Measurements from ENCODE around the gene MINDY1. TPM values are rescaled to one million over a fixed set of nuclear protein-coding genes. Genes with fewer than 3 reads are reported as not detected.

MINDY1 gene
- total RNA-seq, 2 experiments from 2014 or later = 8.5 to 13.8 TPM

- ChIA-PET CTCF (ENCODE audit: unreplicated experiment) (no interaction called here), POLR2A (interaction anchor here (0.6 to 1.9 kb wide), 5 partner anchors 11 to 722 kb away, joined by 3 to 7 read pairs (median 4); partner anchors contain the start of gene MINDY1)
- no peaks in the 10 kb centered on the region for H4K20me1 ChIP-seq (ENCODE audit: insufficient read depth, low read length)
- no peaks in the 10 kb centered on the region for H3K4me1 ChIP-seq (ENCODE audit: insufficient read depth, low read length, poor library complexity, severe bottlenecking)
- H3K4me2 ChIP-seq (ENCODE audit: low read length) = peak overlapping the region; percentile 38
- H2AFZ ChIP-seq (ENCODE audit: low read length) = peak overlapping the region; percentile 45; the same call in 1 of the 2 replicates
- no peaks in the 10 kb centered on the region for H3K79me2 ChIP-seq (ENCODE audit: insufficient read depth, low read depth, low read length)
- intact Hi-C loops (cut with micrococcal nuclease; ENCODE audit: unreplicated experiment) = loop anchor here (2.0 kb wide), 1 partner anchor 17 kb away; no protein-coding TSS in a partner anchor
- no TSS peak for BruUV-seq (replicated peaks)
- no peak overlapping the region for H3K4me3 ChIP-seq (ENCODE audit: low read depth, low read length, poor library complexity, severe bottlenecking)
- no peaks in the 10 kb centered on the region for H3K9me2 ChIP-seq (ENCODE audit: insufficient read depth, low read length)
- no peak for TF ChIP-seq EZH2phosphoT487 (IDR thresholded peaks at IDR 0.05; ENCODE audit: borderline replicate concordance, low read depth, low read length)
- TF ChIP-seq CTCF (conservative IDR thresholded peaks at IDR 0.05; ENCODE audit: low read length) = no peak
- no peaks in the 10 kb centered on the region for H3K36me3 ChIP-seq (ENCODE audit: insufficient read depth, low read length)
- no peak overlapping the region for H3K27ac ChIP-seq (ENCODE audit: low read depth, low read length, poor library complexity, severe bottlenecking)
- DNase-seq (ENCODE audit: low spot score) = no peak
- H3K9me3 ChIP-seq (ENCODE audit: low read length) = no peaks in the 10 kb centered on the region
Observed at GRCh38 chr1:150995460-150995859, 11.2 kb downstream of the MINDY1 start.

- Histone ChIP-seq H3K79me2 (ENCODE audit: insufficient read depth, low read depth, low read length) (no peaks in the 10 kb centered on the region), H3K9me3 (ENCODE audit: low read length) (no peaks in the 10 kb centered on the region), H3K4me2 (ENCODE audit: low read length) (no peak overlapping the region), H3K27ac (ENCODE audit: low read depth, low read length, poor library complexity, severe bottlenecking) (no peak overlapping the region), H4K20me1 (ENCODE audit: insufficient read depth, low read length) (no peaks in the 10 kb centered on the region), H3K4me3 (ENCODE audit: low read depth, low read length, poor library complexity, severe bottlenecking) (no peak overlapping the region), H2AFZ (ENCODE audit: low read length) (no peak overlapping the region), H3K9me2 (ENCODE audit: insufficient read depth, low read length) (no peaks in the 10 kb centered on the region), H3K4me1 (ENCODE audit: insufficient read depth, low read length, poor library complexity, severe bottlenecking) (no peaks in the 10 kb centered on the region), H3K36me3 (ENCODE audit: insufficient read depth, low read length) (no peaks in the 10 kb centered on the region)
- intact Hi-C loops (cut with micrococcal nuclease; ENCODE audit: unreplicated experiment) = loop anchor here (2.0 kb wide), 1 partner anchor 15 kb away; no protein-coding TSS in a partner anchor
- TF ChIP-seq EZH2phosphoT487 (IDR thresholded peaks at IDR 0.05; ENCODE audit: borderline replicate concordance, low read depth, low read length) (no peak), CTCF (conservative IDR thresholded peaks at IDR 0.05; ENCODE audit: low read length) (no peak)
- no TSS peak for BruUV-seq (replicated peaks)
- no peak for DNase-seq (ENCODE audit: low spot score)
- POLR2A ChIA-PET = interaction anchor here (1.9 kb wide), 1 partner anchor 12 kb away, joined by 7 read pairs; the partner anchor contains the start of gene MINDY1
- CTCF ChIA-PET (ENCODE audit: unreplicated experiment) = no interaction called here
Observed at GRCh38 chr1:150994248-150994647, 12.5 kb downstream of the MINDY1 start.

- CTCF ChIA-PET (ENCODE audit: unreplicated experiment) = no interaction called here
- intact Hi-C loops (cut with micrococcal nuclease; ENCODE audit: unreplicated experiment) = no loop called here
- POLR2A ChIA-PET = interaction anchor here (0.8 kb wide), 1 partner anchor 222 kb away, joined by 3 read pairs; no protein-coding TSS in a partner anchor
Observed at GRCh38 chr1:150992626-150993025, 14.1 kb downstream of the MINDY1 start.

More at GRCh38 chr1:150992626-150993025, 14.1 kb downstream of the MINDY1 start:
- H3K4me1 ChIP-seq (ENCODE audit: insufficient read depth, low read length, poor library complexity, severe bottlenecking) = no peaks in the 10 kb centered on the region
- no peak for DNase-seq (ENCODE audit: low spot score)
- H3K27ac ChIP-seq (ENCODE audit: low read depth, low read length, poor library complexity, severe bottlenecking) = no peak overlapping the region
- no peak overlapping the region for H2AFZ ChIP-seq (ENCODE audit: low read length)
- no peaks in the 10 kb centered on the region for H3K79me2 ChIP-seq (ENCODE audit: insufficient read depth, low read depth, low read length)
- H3K36me3 ChIP-seq (ENCODE audit: insufficient read depth, low read length) = no peaks in the 10 kb centered on the region
- no peak overlapping the region for H3K4me2 ChIP-seq (ENCODE audit: low read length)
- BruUV-seq (replicated peaks) = no TSS peak
- no peak overlapping the region for H3K4me3 ChIP-seq (ENCODE audit: low read depth, low read length, poor library complexity, severe bottlenecking)
- no peaks in the 10 kb centered on the region for H4K20me1 ChIP-seq (ENCODE audit: insufficient read depth, low read length)
- no peaks in the 10 kb centered on the region for H3K9me3 ChIP-seq (ENCODE audit: low read length)
- no peak for TF ChIP-seq EZH2phosphoT487 (IDR thresholded peaks at IDR 0.05; ENCODE audit: borderline replicate concordance, low read depth, low read length)
- TF ChIP-seq CTCF (conservative IDR thresholded peaks at IDR 0.05; ENCODE audit: low read length) = no peak
- no peaks in the 10 kb centered on the region for H3K9me2 ChIP-seq (ENCODE audit: insufficient read depth, low read length)

Data from OCI-LY7 (cell line).